Activated naive CD4-positive, alpha-beta T cell treated with anti-CD3 and anti-CD28 coated beads, Interleukin-2, amount 10 ng/mL, durations not matched to agents 7 days and 5 days (primary cell): Measurements from ENCODE around the gene VPS54.

ENCODE experiments used
- CTCF ChIA-PET: fragments of 350-600 bp; sonication (Branson Sonifier 250); formaldehyde crosslinking; loops from one replicate; lab custom pipeline; 2021; ENCODE audit warnings: antibody characterized with exemption; lab: Charles Lee
- DNase-seq: peaks from one replicate; pipeline ENCODE4 v3.0.0-alpha.2; 2020
- H3K27ac Mint-ChIP-seq: one replicate; pipeline ENCODE4 v1.8.0; 2021; ENCODE audit warnings: mild to moderate bottlenecking, moderate library complexity, mixed read lengths
- H3K27me3 Mint-ChIP-seq: one replicate; pipeline ENCODE4 v1.8.0; 2021; ENCODE audit warnings: mild to moderate bottlenecking, mixed read lengths
- H3K36me3 Mint-ChIP-seq: one replicate; pipeline ENCODE4 v1.8.0; 2021; ENCODE audit warnings: mixed read lengths
- H3K4me1 Mint-ChIP-seq: one replicate; pipeline ENCODE4 v1.8.0; 2021; ENCODE audit warnings: mixed read lengths
- H3K4me3 Mint-ChIP-seq: one replicate; pipeline ENCODE4 v1.8.0; 2021; ENCODE audit warnings: mild to moderate bottlenecking, moderate library complexity, mixed read lengths
- H3K9me3 Mint-ChIP-seq: one replicate; pipeline ENCODE4 v1.8.0; 2021; ENCODE audit warnings: mixed read lengths

The VPS54 gene

DNA sequence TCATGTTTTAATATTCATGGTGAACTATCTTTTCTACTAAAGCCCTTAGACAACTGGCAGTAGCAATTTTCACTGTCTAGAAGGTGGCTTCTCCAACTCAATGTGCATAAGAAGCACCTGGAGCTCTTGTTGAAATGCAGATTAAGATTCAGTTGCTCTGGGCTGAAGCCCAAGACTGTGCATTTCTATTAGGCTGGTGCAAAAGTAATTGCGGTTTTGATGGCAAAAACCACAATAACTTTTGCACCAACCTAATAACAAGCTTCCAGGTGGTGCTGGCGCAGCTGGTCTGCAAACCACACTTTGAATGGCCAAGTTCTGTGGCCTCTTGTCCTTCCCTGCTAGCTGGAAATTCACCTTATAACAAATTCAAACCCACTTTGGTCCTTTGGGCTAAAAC lies 26.7 kb upstream of the VPS54 start:
- H3K27me3 Mint-ChIP-seq: no peaks in the 10 kb centered on the region
- CTCF ChIA-PET: interaction anchor here (0.6 to 10.6 kb wide), 4 partner anchors 23 to 441 kb away, joined by 3 to 180 read pairs (median 4); no protein-coding TSS in a partner anchor
- no peak overlapping the region for H3K4me3 Mint-ChIP-seq
- no peaks in the 10 kb centered on the region for H3K9me3 Mint-ChIP-seq
- no peaks in the 10 kb centered on the region for H3K36me3 Mint-ChIP-seq
- peaks cover 14% of the 10 kb centered on the region for H3K4me1 Mint-ChIP-seq
- no peak overlapping the region for H3K27ac Mint-ChIP-seq
- no peak for DNase-seq

DNA sequence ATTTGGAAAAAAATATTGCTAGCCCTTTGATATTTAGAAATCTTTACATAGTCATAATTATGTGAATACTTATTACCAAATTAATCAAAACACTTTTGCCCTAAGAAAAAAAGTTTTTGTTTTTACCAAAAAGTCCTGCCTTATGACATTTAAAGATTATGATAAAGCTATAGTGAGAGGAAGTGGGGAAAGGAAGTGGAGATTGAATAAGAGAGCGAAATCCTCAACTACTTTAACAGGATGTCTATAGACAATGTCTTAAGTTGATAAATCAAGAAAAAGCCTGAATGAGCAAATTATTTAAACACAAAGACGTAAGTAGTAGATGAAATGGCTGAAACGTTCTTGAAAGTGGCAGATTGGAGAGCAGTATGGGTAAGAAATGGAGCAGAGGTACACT lies 20.9 kb upstream of the VPS54 start:
- CTCF ChIA-PET: interaction anchor here (1.4 to 1.6 kb wide), 2 partner anchors 9 to 17 kb away, joined by 7 read pairs; no protein-coding TSS in a partner anchor
- H3K4me3 Mint-ChIP-seq: no peak overlapping the region
- H3K27me3 Mint-ChIP-seq: no peaks in the 10 kb centered on the region
- peaks cover 40% of the 10 kb centered on the region for H3K4me1 Mint-ChIP-seq
- no peaks in the 10 kb centered on the region for H3K9me3 Mint-ChIP-seq
- H3K27ac Mint-ChIP-seq: peak overlapping the region; percentile 44
- DNase-seq: no peak
- H3K36me3 Mint-ChIP-seq: no peaks in the 10 kb centered on the region

DNA sequence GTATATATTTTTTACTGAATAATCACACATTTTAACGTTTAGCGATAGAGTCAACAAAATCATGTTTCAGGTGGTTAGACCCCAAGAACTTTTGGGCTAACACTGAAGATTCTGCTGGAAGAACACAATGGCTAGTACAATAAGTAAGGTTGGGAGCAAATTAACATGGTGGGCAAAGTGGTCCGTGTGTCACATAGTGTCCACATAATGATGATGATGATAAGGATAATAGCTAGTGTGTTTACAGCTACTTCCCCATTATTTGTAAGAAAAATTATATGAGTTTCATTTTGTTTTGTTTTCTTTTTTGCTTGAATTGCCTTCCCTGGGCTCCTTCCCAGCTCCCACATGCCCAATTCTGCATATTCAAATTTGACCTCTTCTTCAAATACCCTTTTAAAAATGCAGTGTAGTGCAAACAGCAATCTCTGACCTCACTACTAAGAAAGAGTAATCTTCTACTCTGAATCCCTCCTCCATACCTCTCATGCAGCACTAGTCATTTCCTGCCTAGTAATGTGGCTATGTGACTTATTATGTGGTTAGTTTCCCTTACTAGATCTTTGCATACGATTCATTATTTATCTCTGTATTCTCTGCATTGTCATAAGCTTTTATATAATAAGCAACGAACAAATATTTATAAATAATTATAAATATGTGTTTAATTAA lies 16.9 kb upstream of the VPS54 start:
- peak overlapping the region; percentile 19 for H3K4me3 Mint-ChIP-seq
- peaks cover 10% of the 10 kb centered on the region for H3K36me3 Mint-ChIP-seq
- no peak for DNase-seq
- peaks cover 55% of the 10 kb centered on the region for H3K4me1 Mint-ChIP-seq
- CTCF ChIA-PET: interaction anchor here (1.0 kb wide), 3 partner anchors 65 to 295 kb away, joined by 3 to 5 read pairs (median 3); no protein-coding TSS in a partner anchor
- H3K27me3 Mint-ChIP-seq: no peaks in the 10 kb centered on the region
- H3K9me3 Mint-ChIP-seq: peaks cover 20% of the 10 kb centered on the region
- peak overlapping the region; percentile 90 for H3K27ac Mint-ChIP-seq

DNA sequence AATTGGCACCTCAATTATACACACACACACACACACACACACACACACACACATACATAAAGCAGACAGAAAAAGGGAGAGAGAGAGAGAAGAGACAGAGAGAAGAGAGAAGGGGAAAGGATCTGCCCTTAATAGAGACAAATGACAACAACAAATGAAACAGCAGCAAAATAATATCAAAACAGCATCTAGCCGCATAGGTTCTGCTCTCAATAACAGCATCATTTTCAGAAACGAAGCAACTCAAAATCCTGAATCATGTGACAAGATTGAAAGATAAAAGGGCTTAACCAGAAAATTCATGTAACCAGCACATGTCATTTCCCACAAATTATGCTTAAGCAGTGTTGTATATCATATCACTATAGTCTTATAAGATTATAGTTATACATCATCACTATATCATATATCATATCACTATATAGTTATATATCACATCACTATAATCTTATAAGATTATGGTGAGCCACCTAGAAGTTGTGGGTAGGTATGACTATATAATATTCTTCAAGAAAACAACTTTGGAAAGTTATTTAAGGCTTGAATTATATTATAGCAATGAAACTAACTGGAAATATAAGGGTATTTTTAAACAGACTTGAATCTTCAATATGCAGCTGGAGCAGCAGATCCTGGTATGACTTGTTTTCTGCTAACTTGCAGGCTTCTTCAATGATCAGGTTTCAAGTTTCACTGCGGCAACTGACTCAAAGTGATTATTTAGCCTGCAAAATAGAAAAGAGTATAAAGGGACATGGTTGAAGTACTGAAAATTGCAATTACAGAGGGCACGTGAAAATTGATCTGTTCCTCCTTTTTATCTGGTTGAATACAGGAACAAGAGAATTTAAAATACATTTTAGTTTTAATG lies 16.1 kb upstream of the VPS54 start:
- peak overlapping the region; percentile 14 for H3K4me3 Mint-ChIP-seq
- H3K27ac Mint-ChIP-seq: peak overlapping the region; percentile 90
- CTCF ChIA-PET: interaction anchor here (1.0 kb wide), 4 partner anchors 66 to 296 kb away, joined by 3 to 5 read pairs (median 3); no protein-coding TSS in a partner anchor
- no peaks in the 10 kb centered on the region for H3K27me3 Mint-ChIP-seq
- peaks cover 20% of the 10 kb centered on the region for H3K9me3 Mint-ChIP-seq
- no peak for DNase-seq
- H3K4me1 Mint-ChIP-seq: peaks cover 51% of the 10 kb centered on the region
- H3K36me3 Mint-ChIP-seq: peaks cover 10% of the 10 kb centered on the region

DNA sequence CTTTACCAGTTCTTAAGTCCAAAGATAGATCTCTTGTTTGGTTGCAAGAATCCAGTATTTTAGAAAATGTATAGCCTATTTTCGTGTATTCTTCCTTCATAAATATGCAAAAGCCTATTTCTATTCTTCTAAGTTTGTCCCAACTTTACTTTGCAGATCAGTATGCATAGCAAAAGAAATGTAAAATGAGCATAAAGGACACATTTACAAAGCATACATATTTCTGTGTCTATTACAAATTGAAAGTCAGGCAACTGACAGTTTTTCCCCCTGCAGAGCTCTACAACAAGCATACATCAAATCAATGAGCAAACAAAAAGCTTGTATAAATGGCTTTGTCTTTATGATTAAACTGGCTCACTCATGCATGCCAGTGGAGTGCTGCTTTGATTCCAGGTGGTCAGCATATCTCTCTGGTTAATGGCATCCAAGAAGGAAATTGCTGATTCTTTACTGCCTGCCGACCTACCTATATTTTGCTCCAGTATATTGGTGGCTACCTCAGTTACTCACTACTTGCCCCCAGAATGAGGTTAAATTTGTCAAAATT lies 10.0 kb upstream of the VPS54 start:
- CTCF ChIA-PET: no interaction called here
- peaks cover 27% of the 10 kb centered on the region for H3K4me1 Mint-ChIP-seq
- no peaks in the 10 kb centered on the region for H3K27me3 Mint-ChIP-seq
- no peak for DNase-seq
- H3K36me3 Mint-ChIP-seq: peaks cover 3% of the 10 kb centered on the region
- peaks cover 11% of the 10 kb centered on the region for H3K9me3 Mint-ChIP-seq
- H3K4me3 Mint-ChIP-seq: no peak overlapping the region
- H3K27ac Mint-ChIP-seq: no peak overlapping the region

DNA sequence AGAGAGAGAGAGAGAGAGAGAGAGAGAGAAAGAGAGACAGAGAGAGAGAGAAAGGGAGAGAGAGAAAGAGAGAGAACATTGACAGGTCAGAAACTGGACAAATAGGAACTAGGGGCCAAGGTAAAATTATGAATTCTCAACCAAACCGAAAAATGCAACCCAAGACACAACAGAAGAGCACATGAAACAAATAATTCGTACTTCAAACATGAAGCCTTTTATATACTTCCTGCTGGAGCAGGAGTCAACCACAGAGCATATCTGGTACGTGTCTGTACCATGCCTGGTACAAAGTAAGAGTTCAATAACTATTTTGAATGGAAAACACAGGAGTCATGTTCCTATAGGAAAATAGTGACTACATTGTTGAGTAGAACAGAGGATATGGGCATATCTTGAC lies 6.5 kb upstream of the VPS54 start:
- H3K27ac Mint-ChIP-seq: peak overlapping the region; percentile 33
- CTCF ChIA-PET: no interaction called here
- no peak for DNase-seq

DNA sequence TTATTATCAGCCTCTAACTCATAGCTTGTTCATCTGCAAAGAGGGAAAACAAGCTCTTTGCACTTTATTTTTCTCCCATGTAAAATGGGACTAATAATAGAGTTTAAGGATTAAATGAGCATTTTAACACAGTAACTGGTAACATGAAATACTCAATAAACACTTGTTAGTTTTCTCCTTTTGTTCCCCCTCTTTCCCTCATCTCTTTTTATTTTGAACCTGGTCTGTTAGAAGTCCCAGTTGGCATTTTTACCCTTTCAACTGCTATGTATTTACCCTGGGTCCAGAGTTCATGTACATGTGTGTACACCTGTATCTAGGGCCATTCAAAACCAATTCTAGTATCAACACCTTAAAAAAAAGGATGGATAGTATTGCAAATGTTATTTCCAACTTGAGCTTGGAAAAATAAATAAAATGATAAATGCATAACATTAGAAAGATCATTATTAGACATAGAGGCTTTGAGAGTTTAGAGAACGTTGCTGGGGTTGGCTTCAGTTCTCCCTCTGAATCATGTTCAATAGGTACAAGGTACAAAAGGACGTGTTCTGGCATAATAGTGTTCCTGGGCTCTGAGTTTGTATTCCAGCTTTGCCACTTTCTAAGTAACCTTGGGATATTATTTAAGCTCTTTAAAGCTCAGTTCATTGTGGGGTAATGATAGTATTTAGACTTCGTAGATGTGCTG lies 5.2 kb upstream of the VPS54 start:
- CTCF ChIA-PET: interaction anchor here (2.2 to 3.2 kb wide), 2 partner anchors 9 to 15 kb away, joined by 7 to 14 read pairs; no protein-coding TSS in a partner anchor

More for the DNA sequence above, 6.5 kb upstream of the VPS54 start:
- H3K27me3 Mint-ChIP-seq: no peaks in the 10 kb centered on the region
- H3K4me3 Mint-ChIP-seq: peak overlapping the region; percentile 2
- H3K4me1 Mint-ChIP-seq: peaks cover 38% of the 10 kb centered on the region
- no peaks in the 10 kb centered on the region for H3K36me3 Mint-ChIP-seq
- H3K9me3 Mint-ChIP-seq: no peaks in the 10 kb centered on the region

DNA sequence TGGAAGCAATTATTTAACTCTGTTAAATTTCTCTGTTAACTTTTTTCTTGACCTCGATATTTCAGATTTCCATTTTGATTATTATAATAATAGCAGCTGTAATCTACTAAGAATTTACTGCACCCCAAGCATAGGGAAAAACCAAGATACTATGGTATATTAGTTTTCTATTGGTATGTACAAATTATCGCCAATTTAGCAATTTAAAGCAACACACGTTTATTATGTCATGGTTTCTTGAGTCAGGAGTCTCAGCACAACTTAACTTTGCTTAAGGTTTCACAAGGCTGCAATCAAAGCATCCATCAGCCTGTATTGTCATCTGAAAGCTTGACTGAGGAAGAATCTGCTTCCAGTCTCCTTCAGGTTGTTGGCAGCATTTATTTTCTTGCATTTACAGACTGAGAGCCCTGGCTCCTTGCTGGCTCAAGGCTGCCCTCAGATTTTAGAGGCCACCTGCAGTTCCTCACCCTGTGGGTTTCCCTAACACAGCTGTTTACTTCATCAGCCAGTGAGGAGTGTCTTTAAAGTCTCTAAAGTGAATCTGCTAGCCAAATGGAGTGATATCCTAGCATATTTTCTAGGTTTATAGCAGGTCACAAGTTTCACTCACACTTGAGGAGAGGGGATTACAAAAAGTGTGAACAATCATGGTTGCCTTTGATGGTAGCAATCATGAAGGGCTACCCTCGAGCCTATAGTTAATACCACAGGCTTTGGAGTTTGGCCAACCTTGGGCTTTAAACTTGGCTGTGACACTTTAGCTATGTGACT lies 4.4 kb upstream of the VPS54 start:
- H3K4me1 Mint-ChIP-seq: peaks cover 52% of the 10 kb centered on the region
- CTCF ChIA-PET: interaction anchor here (1.3 to 3.2 kb wide), 5 partner anchors 10 to 26 kb away, joined by 4 to 14 read pairs (median 7); no protein-coding TSS in a partner anchor
- H3K27me3 Mint-ChIP-seq: no peaks in the 10 kb centered on the region
- no peaks in the 10 kb centered on the region for H3K9me3 Mint-ChIP-seq
- H3K36me3 Mint-ChIP-seq: peaks cover 4% of the 10 kb centered on the region
- DNase-seq: no peak
- H3K4me3 Mint-ChIP-seq: no peak overlapping the region
- H3K27ac Mint-ChIP-seq: no peak overlapping the region

More for the DNA sequence above, 5.2 kb upstream of the VPS54 start:
- no peak overlapping the region for H3K4me3 Mint-ChIP-seq
- H3K27me3 Mint-ChIP-seq: no peaks in the 10 kb centered on the region
- H3K27ac Mint-ChIP-seq: no peak overlapping the region
- no peak for DNase-seq
- no peaks in the 10 kb centered on the region for H3K9me3 Mint-ChIP-seq
- H3K4me1 Mint-ChIP-seq: peaks cover 51% of the 10 kb centered on the region
- peaks cover 4% of the 10 kb centered on the region for H3K36me3 Mint-ChIP-seq

DNA sequence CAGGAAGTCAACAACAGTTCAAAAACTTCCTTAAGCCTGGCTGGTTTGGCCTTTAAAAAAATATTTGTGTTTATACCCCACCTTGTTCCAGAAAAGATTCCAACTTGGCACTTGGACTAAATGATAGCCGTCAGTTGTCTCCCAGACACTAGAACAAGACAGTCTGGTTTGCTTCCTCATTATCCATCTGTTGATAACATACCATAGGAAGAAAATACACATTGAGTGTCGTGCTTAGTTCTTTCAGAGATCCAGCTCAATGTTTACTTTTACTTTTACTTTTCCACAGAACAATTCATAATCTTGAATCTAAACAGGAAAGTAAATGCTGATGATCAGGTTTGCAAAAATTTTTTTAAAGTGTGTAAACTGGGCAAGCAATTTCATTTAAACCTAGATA lies 2.4 kb upstream of the VPS54 start:
- Mint-ChIP-seq H3K27me3 (no peaks in the 10 kb centered on the region), H3K4me1 (peaks cover 58% of the 10 kb centered on the region), H3K9me3 (no peaks in the 10 kb centered on the region), H3K36me3 (peaks cover 9% of the 10 kb centered on the region), H3K27ac (peak overlapping the region; percentile 89), H3K4me3 (peak overlapping the region; percentile 61)
- DNase-seq: no peak
- CTCF ChIA-PET: interaction anchor here (0.6 to 3.2 kb wide), 4 partner anchors 12 to 305 kb away, joined by 3 to 14 read pairs (median 11); no protein-coding TSS in a partner anchor

DNA sequence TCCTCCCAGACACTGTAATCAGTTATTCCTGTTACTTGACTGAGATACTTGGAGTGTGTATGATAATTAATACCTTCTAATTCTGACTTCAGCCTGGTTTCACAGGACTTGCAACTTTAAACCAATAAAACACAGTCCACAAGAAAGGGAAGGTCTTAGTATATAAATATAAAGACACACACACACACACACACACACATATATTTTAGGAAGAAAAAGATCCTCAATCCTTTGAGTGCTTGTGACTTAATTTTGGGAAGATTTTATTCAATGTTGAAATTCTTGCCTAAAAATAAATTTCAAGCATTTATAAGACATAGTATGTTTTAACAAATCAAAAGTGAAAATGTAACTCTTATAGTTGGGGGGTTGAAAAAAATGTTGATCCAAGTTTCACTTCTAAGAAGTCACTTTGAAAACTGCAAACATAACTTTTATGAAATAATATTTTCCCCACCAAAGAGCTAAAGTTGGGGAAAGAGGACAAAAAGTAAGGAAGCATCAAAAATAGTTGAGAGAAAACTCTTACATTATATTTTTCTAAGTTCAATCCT lies 824 bp upstream of the VPS54 start:
- H3K27ac Mint-ChIP-seq: peak overlapping the region; percentile 97
- H3K9me3 Mint-ChIP-seq: no peaks in the 10 kb centered on the region
- DNase-seq: no peak
- peaks cover 55% of the 10 kb centered on the region for H3K4me1 Mint-ChIP-seq
- peak overlapping the region; percentile 89 for H3K4me3 Mint-ChIP-seq
- CTCF ChIA-PET: no interaction called here
- peaks cover 15% of the 10 kb centered on the region for H3K36me3 Mint-ChIP-seq
- H3K27me3 Mint-ChIP-seq: no peaks in the 10 kb centered on the region

DNA sequence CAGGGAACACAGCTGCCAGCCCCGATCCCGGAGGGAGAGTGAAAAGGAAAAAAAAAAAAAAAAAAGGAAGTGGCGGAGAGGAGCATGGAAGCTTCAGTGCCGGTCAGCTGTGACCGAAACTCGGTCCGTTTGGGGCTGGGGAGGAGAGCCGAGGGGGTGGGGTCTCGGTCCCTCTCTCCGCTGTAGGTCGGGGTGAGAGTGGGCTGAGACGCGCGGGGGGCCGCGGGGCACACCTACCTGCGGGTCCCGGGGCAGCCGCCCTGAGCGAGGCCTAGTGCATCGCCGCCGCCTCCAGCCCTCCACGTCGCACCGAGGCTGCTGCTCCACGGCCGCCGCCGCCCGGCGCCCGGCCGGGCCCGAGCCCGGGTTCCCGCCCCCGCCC lies 536 bp downstream of the VPS54 start:
- Mint-ChIP-seq H3K4me1 (peaks cover 50% of the 10 kb centered on the region), H3K9me3 (no peaks in the 10 kb centered on the region), H3K36me3 (peaks cover 15% of the 10 kb centered on the region), H3K27me3 (no peaks in the 10 kb centered on the region), H3K4me3 (peak overlapping the region; percentile 100), H3K27ac (peak overlapping the region; percentile 96)
- CTCF ChIA-PET: interaction anchor here (0.6 to 1.5 kb wide), 2 partner anchors 8 to 438 kb away, joined by 3 read pairs; no protein-coding TSS in a partner anchor
- peak; percentile 57 for DNase-seq

DNA sequence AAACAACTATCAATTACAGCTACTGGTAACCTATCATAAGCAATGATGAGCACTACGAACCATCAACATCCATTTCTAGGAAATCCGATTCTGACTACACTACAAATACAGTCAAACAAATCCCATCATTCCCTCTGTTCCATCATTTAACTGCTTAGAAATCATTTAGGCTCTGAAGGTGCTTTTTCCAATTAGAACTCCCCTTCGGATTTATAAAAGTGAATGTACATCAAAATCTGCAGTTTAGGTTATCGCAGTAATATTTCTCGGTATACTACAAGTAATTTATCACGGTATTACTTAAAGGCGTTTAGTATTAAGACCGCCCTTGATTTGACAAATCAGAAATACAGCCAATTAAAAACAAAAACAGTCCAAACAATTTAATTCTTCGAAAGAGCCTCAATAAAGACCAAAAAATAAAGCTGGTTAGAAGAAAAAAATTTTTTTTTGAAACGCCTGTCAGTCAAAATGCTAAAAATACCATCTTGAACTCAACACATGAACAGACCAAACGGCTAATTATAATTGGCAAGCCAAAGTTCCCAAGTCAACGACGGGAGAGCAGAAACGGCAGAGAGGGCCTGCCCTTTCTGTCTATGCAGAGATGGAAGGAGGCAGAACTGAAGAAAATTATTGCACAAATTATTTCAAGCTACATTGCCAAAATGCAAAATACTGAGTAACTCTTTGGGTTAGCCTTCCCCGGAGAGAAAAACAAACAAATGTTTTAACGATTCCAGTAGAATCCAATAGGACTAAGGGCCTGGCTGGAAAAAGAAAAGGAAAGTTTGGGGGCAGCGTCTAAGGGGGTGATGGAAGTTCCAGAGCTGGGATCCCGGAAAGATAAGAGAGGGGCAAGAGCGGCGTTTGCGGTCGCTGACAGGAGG lies 1.2 kb downstream of the VPS54 start:
- DNase-seq: no peak
- Mint-ChIP-seq H3K4me1 (peaks cover 47% of the 10 kb centered on the region), H3K9me3 (no peaks in the 10 kb centered on the region), H3K27ac (peak overlapping the region; percentile 96), H3K4me3 (peak overlapping the region; percentile 100), H3K27me3 (no peaks in the 10 kb centered on the region), H3K36me3 (peaks cover 15% of the 10 kb centered on the region)
- CTCF ChIA-PET: interaction anchor here (0.6 to 1.5 kb wide), 2 partner anchors 9 to 437 kb away, joined by 3 read pairs; no protein-coding TSS in a partner anchor
